Thyroid gland (tissue), 4 donors: ENCODE results near the gene SAMD4A.

Experiments
- POLR2A ChIP-seq, 2 donors: fragments of 450-650 bp; IDR thresholded peaks; one replicate each; pipeline ENCODE4 v1.6.1; 2017; ENCODE audit warnings: antibody characterized with exemption in 2 of 2, mild to moderate bottlenecking in 2 of 2, moderate library complexity in 1 of 2
- TF ChIP-seq, protein P1 (sequence below), 6 experiments: fragments of 200-600 bp in 3 of 6; fragments of 450-650 bp in 3 of 6; sonication (generic) in 3 of 6; IDR thresholded peaks; one replicate each; pipeline ENCODE4 v1.5.1; 2016 to 2019; ENCODE audit warnings: antibody characterized with exemption in 6 of 6, mild to moderate bottlenecking in 2 of 6, inconsistent platforms in 1 of 6, moderate library complexity in 1 of 6

GRCh38 chr14:54651649-54652048, 84.7 kb downstream of the SAMD4A start:
- TF ChIP-seq, protein P1, sequence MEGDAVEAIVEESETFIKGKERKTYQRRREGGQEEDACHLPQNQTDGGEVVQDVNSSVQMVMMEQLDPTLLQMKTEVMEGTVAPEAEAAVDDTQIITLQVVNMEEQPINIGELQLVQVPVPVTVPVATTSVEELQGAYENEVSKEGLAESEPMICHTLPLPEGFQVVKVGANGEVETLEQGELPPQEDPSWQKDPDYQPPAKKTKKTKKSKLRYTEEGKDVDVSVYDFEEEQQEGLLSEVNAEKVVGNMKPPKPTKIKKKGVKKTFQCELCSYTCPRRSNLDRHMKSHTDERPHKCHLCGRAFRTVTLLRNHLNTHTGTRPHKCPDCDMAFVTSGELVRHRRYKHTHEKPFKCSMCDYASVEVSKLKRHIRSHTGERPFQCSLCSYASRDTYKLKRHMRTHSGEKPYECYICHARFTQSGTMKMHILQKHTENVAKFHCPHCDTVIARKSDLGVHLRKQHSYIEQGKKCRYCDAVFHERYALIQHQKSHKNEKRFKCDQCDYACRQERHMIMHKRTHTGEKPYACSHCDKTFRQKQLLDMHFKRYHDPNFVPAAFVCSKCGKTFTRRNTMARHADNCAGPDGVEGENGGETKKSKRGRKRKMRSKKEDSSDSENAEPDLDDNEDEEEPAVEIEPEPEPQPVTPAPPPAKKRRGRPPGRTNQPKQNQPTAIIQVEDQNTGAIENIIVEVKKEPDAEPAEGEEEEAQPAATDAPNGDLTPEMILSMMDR (IDR thresholded peaks at IDR 0.05) = no peak
- TF ChIP-seq POLR2A (IDR thresholded peaks at IDR 0.05) = no peak
